Measurements from ENCODE around the gene HSDL2.

HSDL2 gene

GRCh38 chr9:112484607-112485006 lies 104.7 kb downstream of the HSDL2 start:
- Histone ChIP-seq H3K27me3 (replicated peaks in 2 of 5; ENCODE audit: control insufficient read depth in 4 of 5, insufficient read depth in 5 of 5, low read length in 4 of 5) (peaks cover 0 to 5% (median 0%) of the 10 kb centered on the region in 5 experiments), H3K9me3 (ENCODE audit: control extremely low read depth in 1 of 5, control insufficient read depth in 4 of 5, insufficient read depth in 2 of 5, low read depth in 1 of 5, low read length in 4 of 5) (no peaks in the 10 kb centered on the region), H3K36me3 (ENCODE audit: control insufficient read depth in 4 of 4, insufficient read depth in 4 of 4, low read length in 3 of 4) (no peaks in the 10 kb centered on the region), H3K27ac (ENCODE audit: insufficient read depth in 1 of 2, low read depth in 1 of 2, low read length in 2 of 2, poor library complexity in 1 of 2, severe bottlenecking in 2 of 2) (no peak overlapping the region), H3K4me3 (ENCODE audit: control insufficient read depth in 1 of 7, extremely low read depth in 1 of 7, insufficient read depth in 4 of 7, low read depth in 2 of 7, low read length in 6 of 7) (no peak overlapping the region), H3K4me1 (ENCODE audit: control extremely low read depth in 1 of 4, control insufficient read depth in 4 of 4, insufficient read depth in 4 of 4, low read length in 3 of 4) (peaks cover 6 to 29% (median 13%) of the 10 kb centered on the region in 4 experiments)
- POLR2A ChIA-PET = no interaction called here
- CTCF ChIA-PET = interaction anchor here (1.1 to 1.3 kb wide), 2 partner anchors 14 to 39 kb away, joined by 3 read pairs; no protein-coding TSS in a partner anchor
- DNase-seq = no peak
- 86% methylated on average over 1 of the region's 2 CpGs for WGBS (ENCODE audit: insufficient coverage)

DNA sequence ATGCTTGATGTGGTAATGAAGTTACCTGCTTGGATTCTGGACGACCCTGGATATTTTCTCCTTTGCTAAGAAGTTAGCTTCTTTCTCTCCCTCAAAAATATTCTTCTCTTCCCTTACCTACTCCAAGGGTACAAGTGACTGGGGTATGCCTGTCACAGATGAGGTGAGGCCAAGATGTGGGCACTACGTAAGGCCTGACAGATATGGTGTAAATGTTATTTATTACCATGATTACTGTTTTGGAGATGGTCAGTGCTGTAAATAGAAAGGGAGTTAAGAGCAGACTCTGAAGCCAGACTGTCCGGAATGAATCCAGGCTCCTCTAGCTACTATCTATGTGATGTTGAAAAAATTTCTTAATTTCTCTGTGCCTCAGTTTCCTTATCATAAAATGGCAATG lies 105.7 kb downstream of the HSDL2 start:
- no peaks in the 10 kb centered on the region for H3K36me3 ChIP-seq (ENCODE audit: control insufficient read depth in 4 of 4, insufficient read depth in 4 of 4, low read length in 3 of 4)
- no peak overlapping the region for H3K27ac ChIP-seq (ENCODE audit: insufficient read depth in 1 of 2, low read depth in 1 of 2, low read length in 2 of 2, poor library complexity in 1 of 2, severe bottlenecking in 2 of 2)
- no peak overlapping the region for H3K4me3 ChIP-seq (ENCODE audit: control insufficient read depth in 1 of 7, extremely low read depth in 1 of 7, insufficient read depth in 4 of 7, low read depth in 2 of 7, low read length in 6 of 7)
- H3K4me1 ChIP-seq (ENCODE audit: control extremely low read depth in 1 of 4, control insufficient read depth in 4 of 4, insufficient read depth in 4 of 4, low read length in 3 of 4) = peaks cover 6 to 33% (median 13%) of the 10 kb centered on the region in 4 experiments
- ChIA-PET POLR2A (interaction anchor here (0.5 to 1.6 kb wide), 3 partner anchors 20 to 42 kb away, joined by 3 to 6 read pairs (median 4); no protein-coding TSS in a partner anchor), CTCF (interaction anchor here (0.9 to 1.8 kb wide), 3 partner anchors 9 to 226 kb away, joined by 4 to 6 read pairs (median 6); no protein-coding TSS in a partner anchor)
- no peaks in the 10 kb centered on the region for H3K9me3 ChIP-seq (ENCODE audit: control extremely low read depth in 1 of 5, control insufficient read depth in 4 of 5, insufficient read depth in 2 of 5, low read depth in 1 of 5, low read length in 4 of 5)
- peaks cover 0 to 5% (median 0%) of the 10 kb centered on the region in 5 experiments for H3K27me3 ChIP-seq (replicated peaks in 2 of 5; ENCODE audit: control insufficient read depth in 4 of 5, insufficient read depth in 5 of 5, low read length in 4 of 5)
- 100% methylated on average over 1 of the region's 3 CpGs for WGBS (ENCODE audit: insufficient coverage)
- DNase-seq = no peak

- ChIA-PET CTCF (interaction anchor here (0.7 to 1.8 kb wide), 3 partner anchors 10 to 225 kb away, joined by 3 to 6 read pairs (median 6); no protein-coding TSS in a partner anchor), POLR2A (interaction anchor here (0.5 to 1.6 kb wide), 4 partner anchors 19 to 107 kb away, joined by 3 to 6 read pairs (median 4); partner anchors contain the start of gene HSDL2)
- Histone ChIP-seq H3K27ac (ENCODE audit: insufficient read depth in 1 of 2, low read depth in 1 of 2, low read length in 2 of 2, poor library complexity in 1 of 2, severe bottlenecking in 2 of 2) (peak within 1 kb of the TSS in 1 of 2 experiments; percentile 76), H3K4me1 (ENCODE audit: control extremely low read depth in 1 of 4, control insufficient read depth in 4 of 4, insufficient read depth in 4 of 4, low read length in 3 of 4) (peaks cover 6 to 33% (median 13%) of the 10 kb centered on the region in 4 experiments), H3K36me3 (ENCODE audit: control insufficient read depth in 4 of 4, insufficient read depth in 4 of 4, low read length in 3 of 4) (peaks cover 0 to 2% (median 0%) of the 10 kb centered on the region in 4 experiments), H3K4me3 (ENCODE audit: control insufficient read depth in 1 of 7, extremely low read depth in 1 of 7, insufficient read depth in 4 of 7, low read depth in 2 of 7, low read length in 6 of 7) (peak within 1 kb of the TSS; percentile 60 to 91 (median 82)), H3K27me3 (replicated peaks in 2 of 5; ENCODE audit: control insufficient read depth in 4 of 5, insufficient read depth in 5 of 5, low read length in 4 of 5) (peaks cover 0 to 5% (median 0%) of the 10 kb centered on the region in 5 experiments), H3K9me3 (ENCODE audit: control extremely low read depth in 1 of 5, control insufficient read depth in 4 of 5, insufficient read depth in 2 of 5, low read depth in 1 of 5, low read length in 4 of 5) (no peaks in the 10 kb centered on the region)
- WGBS (ENCODE audit: insufficient coverage) = 3% methylated on average over 69 of the region's 93 CpGs
- DNase-seq = peak; percentile 84 to 92 (median 91)
Measured at GRCh38 chr9:112486221-112487007, 106.5 kb downstream of the HSDL2 start, which contains the start of gene KIAA1958. Gene KIAA1958, plus strand, starts transcription at chr9:112486827. Its CDS starts 87,254 bp downstream, at chr9:112574081.

- Histone ChIP-seq H3K36me3 (ENCODE audit: control insufficient read depth in 4 of 4, insufficient read depth in 4 of 4, low read length in 3 of 4) (peaks cover 0 to 4% (median under 1%) of the 10 kb centered on the region in 4 experiments), H3K9me3 (ENCODE audit: control extremely low read depth in 1 of 5, control insufficient read depth in 4 of 5, insufficient read depth in 2 of 5, low read depth in 1 of 5, low read length in 4 of 5) (no peaks in the 10 kb centered on the region), H3K4me3 (ENCODE audit: control insufficient read depth in 1 of 7, extremely low read depth in 1 of 7, insufficient read depth in 4 of 7, low read depth in 2 of 7, low read length in 6 of 7) (peak overlapping the region; percentile 60 to 91 (median 82)), H3K4me1 (ENCODE audit: control extremely low read depth in 1 of 4, control insufficient read depth in 4 of 4, insufficient read depth in 4 of 4, low read length in 3 of 4) (peaks cover 6 to 36% (median 13%) of the 10 kb centered on the region in 4 experiments), H3K27ac (ENCODE audit: insufficient read depth in 1 of 2, low read depth in 1 of 2, low read length in 2 of 2, poor library complexity in 1 of 2, severe bottlenecking in 2 of 2) (peak overlapping the region in 1 of 2 experiments; percentile 56), H3K27me3 (replicated peaks in 2 of 5; ENCODE audit: control insufficient read depth in 4 of 5, insufficient read depth in 5 of 5, low read length in 4 of 5) (peaks cover 0 to 5% (median 0%) of the 10 kb centered on the region in 5 experiments)
- WGBS (ENCODE audit: insufficient coverage) = 0% methylated on average over 25 of the region's 80 CpGs
- DNase-seq = peak; percentile 42 to 75 (median 67)
- POLR2A ChIA-PET = interaction anchor here (0.5 to 1.6 kb wide), 2 partner anchors 44 to 107 kb away, joined by 3 to 4 read pairs; partner anchors contain the start of gene HSDL2
- CTCF ChIA-PET = interaction anchor here (0.7 to 0.9 kb wide), 2 partner anchors 11 to 45 kb away, joined by 3 read pairs; no protein-coding TSS in a partner anchor
Measured at GRCh38 chr9:112487008-112487798, 107.3 kb downstream of the HSDL2 start.

DNA sequence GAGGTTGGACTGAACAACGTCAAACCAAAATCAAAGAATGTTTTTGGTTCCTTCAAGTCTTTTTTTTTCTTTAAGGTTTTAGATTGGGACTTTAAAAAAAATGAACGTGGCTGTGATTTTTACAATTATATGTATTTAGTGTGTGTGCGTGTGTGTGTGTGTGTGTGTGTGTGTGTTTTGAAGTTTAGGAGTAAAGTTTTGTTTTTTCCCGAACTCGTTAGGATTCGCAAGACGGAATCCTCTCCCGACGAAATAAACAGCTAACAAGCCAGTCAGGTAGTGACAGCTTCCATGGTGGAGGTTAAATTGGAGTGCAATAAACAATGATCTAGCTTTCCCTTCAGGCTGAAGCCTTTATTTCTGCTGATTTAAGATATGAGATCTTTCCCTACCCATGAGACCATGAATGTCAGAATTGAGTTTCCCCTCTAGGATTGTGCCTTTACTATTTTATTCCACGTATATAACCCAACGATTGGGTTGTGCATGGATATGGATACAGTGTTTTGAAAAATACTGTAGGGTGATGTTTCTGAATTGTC lies 108.0 kb downstream of the HSDL2 start:
- H3K36me3 ChIP-seq (ENCODE audit: control insufficient read depth in 4 of 4, insufficient read depth in 4 of 4, low read length in 3 of 4) = peaks cover 2 to 8% (median 3%) of the 10 kb centered on the region in 4 experiments
- DNase-seq = no peak
- peak overlapping the region; percentile 60 to 91 (median 82) for H3K4me3 ChIP-seq (ENCODE audit: control insufficient read depth in 1 of 7, extremely low read depth in 1 of 7, insufficient read depth in 4 of 7, low read depth in 2 of 7, low read length in 6 of 7)
- peaks cover 0 to 5% (median 0%) of the 10 kb centered on the region in 5 experiments for H3K27me3 ChIP-seq (replicated peaks in 2 of 5; ENCODE audit: control insufficient read depth in 4 of 5, insufficient read depth in 5 of 5, low read length in 4 of 5)
- H3K4me1 ChIP-seq (ENCODE audit: control extremely low read depth in 1 of 4, control insufficient read depth in 4 of 4, insufficient read depth in 4 of 4, low read length in 3 of 4) = peaks cover 6 to 36% (median 13%) of the 10 kb centered on the region in 4 experiments
- H3K9me3 ChIP-seq (ENCODE audit: control extremely low read depth in 1 of 5, control insufficient read depth in 4 of 5, insufficient read depth in 2 of 5, low read depth in 1 of 5, low read length in 4 of 5) = peaks cover 0 to under 1% (median 0%) of the 10 kb centered on the region in 5 experiments
- 27% methylated on average over 8 of the region's 11 CpGs for WGBS (ENCODE audit: insufficient coverage)
- ChIA-PET CTCF (interaction anchor here (0.9 kb wide), 1 partner anchor 46 kb away, joined by 3 read pairs; no protein-coding TSS in a partner anchor), POLR2A (no interaction called here)
- no peak overlapping the region for H3K27ac ChIP-seq (ENCODE audit: insufficient read depth in 1 of 2, low read depth in 1 of 2, low read length in 2 of 2, poor library complexity in 1 of 2, severe bottlenecking in 2 of 2)

DNA sequence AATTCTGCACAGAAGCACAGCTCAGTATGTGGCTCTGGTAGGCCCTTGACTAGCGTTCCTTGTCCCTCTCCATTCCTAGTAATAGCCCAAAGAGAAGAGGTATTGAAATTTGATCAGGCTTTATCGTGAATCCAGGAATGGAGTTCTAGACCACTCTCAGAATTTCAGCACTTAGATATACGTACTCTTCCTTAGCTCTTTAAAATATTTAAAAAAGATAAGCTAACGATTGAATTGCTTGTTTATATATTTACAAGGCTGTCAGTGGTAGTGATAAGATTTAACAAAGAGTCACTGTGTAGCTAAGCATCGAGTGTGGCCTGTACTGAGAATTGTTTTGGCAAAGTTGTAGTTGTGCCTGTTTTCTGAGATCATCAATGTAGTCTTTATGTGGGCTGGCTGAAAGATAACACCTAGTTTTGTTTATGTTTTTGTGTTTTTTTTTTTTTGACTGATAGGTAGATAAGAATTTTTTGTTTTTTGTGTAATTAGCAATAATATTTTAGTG lies 109.2 kb downstream of the HSDL2 start:
- CTCF ChIA-PET = no interaction called here
- POLR2A ChIA-PET = no interaction called here
- Histone ChIP-seq H3K9me3 (ENCODE audit: control extremely low read depth in 1 of 5, control insufficient read depth in 4 of 5, insufficient read depth in 2 of 5, low read depth in 1 of 5, low read length in 4 of 5) (peaks cover 0 to 12% (median 8%) of the 10 kb centered on the region in 5 experiments), H3K27me3 (replicated peaks in 2 of 5; ENCODE audit: control insufficient read depth in 4 of 5, insufficient read depth in 5 of 5, low read length in 4 of 5) (peaks cover 0 to 5% (median 0%) of the 10 kb centered on the region in 5 experiments), H3K4me3 (ENCODE audit: control insufficient read depth in 1 of 7, extremely low read depth in 1 of 7, insufficient read depth in 4 of 7, low read depth in 2 of 7, low read length in 6 of 7) (no peak overlapping the region), H3K36me3 (ENCODE audit: control insufficient read depth in 4 of 4, insufficient read depth in 4 of 4, low read length in 3 of 4) (peaks cover 5 to 17% (median 8%) of the 10 kb centered on the region in 4 experiments), H3K27ac (ENCODE audit: insufficient read depth in 1 of 2, low read depth in 1 of 2, low read length in 2 of 2, poor library complexity in 1 of 2, severe bottlenecking in 2 of 2) (no peak overlapping the region), H3K4me1 (ENCODE audit: control extremely low read depth in 1 of 4, control insufficient read depth in 4 of 4, insufficient read depth in 4 of 4, low read length in 3 of 4) (peaks cover 6 to 36% (median 13%) of the 10 kb centered on the region in 4 experiments)
- 100% methylated on average over 3 of the region's 5 CpGs for WGBS (ENCODE audit: insufficient coverage)
- DNase-seq = no peak

Data from common myeloid progenitor, CD34-positive (primary cell).